GM12878 (cell line): ENCODE data around the gene OLIG2. TPM values are rescaled to one million over a fixed set of nuclear protein-coding genes. Genes with fewer than 3 reads are reported as not detected.

ENCODE experiments used
- ATAC-seq: fragments of 200-7000 bp; cut with Tn5 transposase; 3 replicates; pipeline ENCODE4 v1.9.1; 2020; ENCODE audit warnings: mild to moderate bottlenecking, moderate library complexity
- BruUV-seq: library from RNA; stranded (reverse); fragments of 400-500 nt; replicated peaks from 2 replicates; lab custom pipeline; 2021; lab: Mats Ljungman, UMichigan
- CTCF ChIA-PET: fragments of 300-600 bp; sonication (Branson Sonifier 250); formaldehyde crosslinking; extraction: SDS; loops from one replicate; lab custom pipeline; 2021; ENCODE audit warnings: inconsistent platforms; lab: Yijun Ruan, JAX
- POLR2A ChIA-PET: fragments of 350-600 bp; formaldehyde crosslinking; extraction: SDS; loops from one replicate; lab custom pipeline; 2021; ENCODE audit warnings: inconsistent platforms; lab: Charles Lee
- RAD21 ChIA-PET: fragments of 300-600 bp; sonication (Branson Sonifier 250); formaldehyde crosslinking; loops from one replicate; lab custom pipeline; 2023; ENCODE audit warnings: antibody characterized with exemption; ENCODE audit not compliant: unreplicated experiment; lab: Charles Lee
- SMC1A ChIA-PET: fragments of 300-600 bp; sonication (Branson Sonifier 250); formaldehyde crosslinking; loops from one replicate; lab custom pipeline; 2023; ENCODE audit not compliant: unreplicated experiment, uncharacterized antibody; lab: Charles Lee
- DNase-seq: peaks from one replicate; pipeline ENCODE4 v3.0.0-alpha.2; 2011; ENCODE audit warnings: low read depth, low spot score
- FAIRE-seq: peaks from 3 replicates; lab custom pipeline; 2011; peaks lifted over from hg19 to GRCh38; lab: Jason Lieb, UNC
- H2AFZ ChIP-seq: 2 replicates; pipeline ENCODE4 v1.6.0; 2011; ENCODE audit warnings: low read depth, low read length, control low read depth; ENCODE audit not compliant: control insufficient read depth
- H3K27ac ChIP-seq: 2 replicates; pipeline ENCODE4 v1.5.1; 2011; ENCODE audit warnings: control low read depth; ENCODE audit not compliant: control insufficient read depth, insufficient read depth
- H3K27me3 ChIP-seq, 2 experiments: replicated peaks in 1 of 2; 2 replicates each; pipeline versions ENCODE4 v1.6.0 to v1.6.1; 2011; ENCODE audit warnings: low read length in 1 of 2; ENCODE audit not compliant: control insufficient read depth in 2 of 2, insufficient read depth in 2 of 2
- H3K36me3 ChIP-seq, 2 experiments: 2 replicates each; pipeline ENCODE4 v1.5.1; 2011; ENCODE audit warnings: low read length in 1 of 2; ENCODE audit not compliant: control insufficient read depth in 2 of 2, insufficient read depth in 2 of 2
- H3K4me1 ChIP-seq: 2 replicates; pipeline ENCODE4 v1.6.1; 2011; ENCODE audit warnings: mild to moderate bottlenecking, low read length, moderate library complexity, mixed read lengths; ENCODE audit not compliant: control insufficient read depth, insufficient read depth
- H3K4me2 ChIP-seq: 2 replicates; pipeline ENCODE4 v1.6.0; 2011; ENCODE audit warnings: control low read depth; ENCODE audit not compliant: control insufficient read depth, insufficient read depth
- H3K4me3 ChIP-seq: fragments of 200-600 bp; sonication (generic); 2 replicates; pipeline ENCODE4 v1.5.1; 2016
- H3K79me2 ChIP-seq: 2 replicates; pipeline ENCODE4 v1.6.0; 2011; ENCODE audit warnings: low read length; ENCODE audit not compliant: control insufficient read depth, insufficient read depth
- H3K9ac ChIP-seq: 2 replicates; pipeline ENCODE4 v1.8.0; 2011; ENCODE audit warnings: low read length, control low read depth, mixed read lengths; ENCODE audit not compliant: control insufficient read depth, insufficient read depth
- H3K9me3 ChIP-seq: replicated peaks from 3 replicates; pipeline ENCODE4 v1.5.1; 2011; ENCODE audit warnings: mild to moderate bottlenecking, low read length; ENCODE audit not compliant: control insufficient read depth, insufficient read depth
- H4K20me1 ChIP-seq: 2 replicates; pipeline ENCODE4 v1.6.0; 2011; ENCODE audit not compliant: control insufficient read depth, insufficient read depth
- BRCA1 ChIP-seq: IDR thresholded peaks from 2 replicates; pipeline ENCODE4 v1.6.1; 2011; ENCODE audit warnings: low read depth, low read length, improper control_type of control experiment
- CEBPB ChIP-seq, 2 experiments: fragments of 150-350 bp in 1 of 2; IDR thresholded peaks; 2 replicates each; pipeline ENCODE4 v1.6.1; 2012 to 2014; ENCODE audit warnings: low read depth in 2 of 2, low read length in 2 of 2, borderline replicate concordance in 1 of 2, inconsistent platforms in 1 of 2
- CHD2 ChIP-seq: IDR thresholded peaks from 2 replicates; pipeline ENCODE4 v1.6.1; 2011; ENCODE audit warnings: low read depth, low read length, improper control_type of control experiment, borderline replicate concordance
- RB1 ChIP-seq: fragments of 450-650 bp; formaldehyde crosslinking; IDR thresholded peaks from 2 replicates; pipeline ENCODE4 v1.6.1; 2017; ENCODE audit warnings: mild to moderate bottlenecking, borderline replicate concordance
- RFX5 ChIP-seq: IDR thresholded peaks from 2 replicates; pipeline ENCODE4 v1.6.1; 2011; ENCODE audit warnings: low read depth, low read length, improper control_type of control experiment
- SMAD5 ChIP-seq: IDR thresholded peaks from 2 replicates; pipeline ENCODE4 v1.6.1; 2016; ENCODE audit warnings: antibody characterized with exemption, low read depth
- SPI1 ChIP-seq: IDR thresholded peaks from 2 replicates; pipeline ENCODE4 v1.6.1; 2011; ENCODE audit warnings: low read depth, mild to moderate bottlenecking, low read length, moderate library complexity, borderline replicate concordance; ENCODE audit not compliant: insufficient read depth
- SRF ChIP-seq, 2 experiments: IDR thresholded peaks; 2 replicates each; pipeline ENCODE4 v1.6.1; 2011; ENCODE audit warnings: low read depth in 2 of 2, low read length in 2 of 2, mild to moderate bottlenecking in 1 of 2, moderate library complexity in 1 of 2
- ZBED1 ChIP-seq: IDR thresholded peaks from 2 replicates; pipeline ENCODE4 v1.6.1; 2016; ENCODE audit warnings: borderline replicate concordance
- ZNF274 ChIP-seq: IDR thresholded peaks from one replicate; pipeline ENCODE4 v1.8.0; 2011; ENCODE audit not compliant: insufficient read length, insufficient read depth
- WGBS: methylation state at CpG from one replicate; pipeline ENCODE4 v1.1.6; 2016; ENCODE audit warnings: low lambda C conversion rate; ENCODE audit not compliant: insufficient replicate concordance, insufficient coverage; ENCODE audit errors: missing lambda C conversion rate; 5-methylcytosine and 5-hydroxymethylcytosine counted together
- in situ Hi-C: fragments of 300-500 bp; cut with MboI; formaldehyde crosslinking; loops from 9 replicates; pipeline ENCODE4 v1.14.3; 2018; ENCODE audit warnings: mixed read lengths
- intact Hi-C: fragments of 100-400 bp; cut with micrococcal nuclease; formaldehyde crosslinking; loops from one replicate; pipeline ENCODE4 v1.14.2; 2022; ENCODE audit not compliant: unreplicated experiment
- polyA plus RNA-seq, 11 experiments: library from polyadenylated mRNA; depleted of rRNA in 4 of 11; unstranded in 6 of 11; stranded (reverse) in 5 of 11; fragments of >200 nt; fragmentation: Nextera tagmentation in 4 of 11; fragmentation: Illumina TruSeq in 1 of 11; extraction: Ambion mirVana in 4 of 11; extraction: Trizol in 1 of 11; gene quantifications; 1 replicate in 1 of 11; 2 replicates in 10 of 11; pipeline versions ENCODE4 v1.2.1 to v1.2.3, GENCODE V29; 2011 to 2016; ENCODE audit warnings: inconsistent platforms in 2 of 11, missing spikeins in 2 of 11, low read depth in 1 of 11
- total RNA-seq, 4 experiments: library from RNA; depleted of rRNA in 3 of 4; stranded (reverse); fragments of >200 nt in 3 of 4; fragmentation: Illumina TruSeq in 1 of 4; extraction: Trizol in 1 of 4; gene quantifications; 2 replicates each; pipeline versions ENCODE4 v1.2.1 to v1.2.3, GENCODE V29; 2013 to 2021
- TF ChIP-seq, protein P1 (sequence below): fragments of 450-650 bp; formaldehyde crosslinking; IDR thresholded peaks from 2 replicates; pipeline ENCODE4 v1.4.0; 2020; ENCODE audit warnings: mild to moderate bottlenecking, moderate library complexity
- TF ChIP-seq, protein P2 (sequence below): fragments of 450-650 bp; IDR thresholded peaks from 2 replicates; pipeline ENCODE4 v1.6.1; 2016; ENCODE audit warnings: mild to moderate bottlenecking
- TF ChIP-seq, protein P3 (sequence below): fragments of 450-650 bp; IDR thresholded peaks from 2 replicates; pipeline ENCODE4 v1.6.1; 2017; ENCODE audit warnings: mild to moderate bottlenecking, moderate library complexity

The OLIG2 gene
- total and polyA plus RNA-seq, 10 of the 15 experiments (the other 5 are each of a cell fraction or from before 2014, with no cell fraction given): not detected

DNA sequence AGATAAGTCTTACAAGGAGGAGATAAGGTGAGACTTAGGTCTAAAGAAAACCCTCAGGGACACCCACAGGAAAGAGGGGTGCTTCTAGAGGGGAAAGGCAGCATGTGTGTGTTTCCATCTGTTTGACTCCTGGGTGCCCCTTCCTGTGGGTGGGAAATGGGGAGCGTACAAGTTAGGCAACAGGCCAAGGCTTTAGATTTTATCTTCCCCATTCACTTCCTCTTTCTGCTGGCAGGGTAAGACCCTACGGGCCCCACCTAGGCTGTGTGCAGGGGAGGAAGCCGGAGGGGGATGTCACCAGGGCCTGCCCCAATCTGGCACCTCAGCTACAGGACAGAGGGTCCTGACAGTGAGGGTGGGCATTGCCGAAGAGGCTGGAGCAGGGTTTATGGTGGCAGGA is 41.7 kb downstream of the OLIG2 start (continued):
- no peak for TF ChIP-seq SRF (IDR thresholded peaks at IDR 0.05; ENCODE audit: low read depth in 2 of 2, low read length in 2 of 2)

DNA sequence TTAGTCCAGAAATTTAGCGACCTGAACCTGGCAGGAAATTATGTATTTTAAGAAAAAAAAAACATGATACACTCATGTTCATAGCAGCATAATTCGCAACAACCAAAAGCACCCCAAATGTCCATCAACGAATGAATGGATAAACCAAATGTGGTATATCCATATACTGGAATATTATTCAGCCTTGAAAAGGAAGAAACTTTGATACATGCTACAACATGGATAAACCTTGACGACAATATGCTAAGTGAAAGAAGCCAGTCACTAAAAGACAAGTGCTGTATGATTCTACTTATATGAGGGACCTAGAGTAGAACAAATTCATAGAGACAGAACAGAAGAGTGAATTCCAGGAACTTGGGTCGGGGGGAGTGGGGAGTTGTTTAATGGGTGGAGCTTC is 43.5 kb downstream of the OLIG2 start:
- H3K9ac ChIP-seq: no peak overlapping the region
- no peaks in the 10 kb centered on the region for H3K36me3 ChIP-seq
- no peak overlapping the region for H3K4me2 ChIP-seq
- ChIA-PET RAD21 (no interaction called here), CTCF (no interaction called here), POLR2A (no interaction called here), SMC1A (no interaction called here)
- H3K4me1 ChIP-seq: no peaks in the 10 kb centered on the region; the same call in 1 of the 2 replicates
- DNase-seq (no peak), FAIRE-seq (no peak), ATAC-seq (no peak)
- 53% methylated on average over 5 of the region's 5 CpGs for WGBS
- H4K20me1 ChIP-seq: no peaks in the 10 kb centered on the region
- H3K4me3 ChIP-seq: no peak overlapping the region
- no peaks in the 10 kb centered on the region for H3K79me2 ChIP-seq
- no peak overlapping the region for H2AFZ ChIP-seq
- BruUV-seq: no TSS peak
- in situ Hi-C loops (no loop called here), intact Hi-C loops (no loop called here)
- H3K27me3 ChIP-seq: peaks cover 9 to 45% of the 10 kb centered on the region in 2 experiments
- H3K27ac ChIP-seq: no peak overlapping the region
- H3K9me3 ChIP-seq: no peaks in the 10 kb centered on the region; the same call in 1 of the 3 replicates
- TF ChIP-seq BRCA1 (no peak), RB1 (no peak), ZNF274 (no peak), CEBPB (IDR thresholded peaks at IDR 0.05; ENCODE audit: borderline replicate concordance in 1 of 2, low read depth in 2 of 2, low read length in 2 of 2) (no peak), SPI1 (no peak), CHD2 (no peak), SMAD5 (no peak), RFX5 (no peak), ZBED1 (no peak)
- TF ChIP-seq, protein P1, sequence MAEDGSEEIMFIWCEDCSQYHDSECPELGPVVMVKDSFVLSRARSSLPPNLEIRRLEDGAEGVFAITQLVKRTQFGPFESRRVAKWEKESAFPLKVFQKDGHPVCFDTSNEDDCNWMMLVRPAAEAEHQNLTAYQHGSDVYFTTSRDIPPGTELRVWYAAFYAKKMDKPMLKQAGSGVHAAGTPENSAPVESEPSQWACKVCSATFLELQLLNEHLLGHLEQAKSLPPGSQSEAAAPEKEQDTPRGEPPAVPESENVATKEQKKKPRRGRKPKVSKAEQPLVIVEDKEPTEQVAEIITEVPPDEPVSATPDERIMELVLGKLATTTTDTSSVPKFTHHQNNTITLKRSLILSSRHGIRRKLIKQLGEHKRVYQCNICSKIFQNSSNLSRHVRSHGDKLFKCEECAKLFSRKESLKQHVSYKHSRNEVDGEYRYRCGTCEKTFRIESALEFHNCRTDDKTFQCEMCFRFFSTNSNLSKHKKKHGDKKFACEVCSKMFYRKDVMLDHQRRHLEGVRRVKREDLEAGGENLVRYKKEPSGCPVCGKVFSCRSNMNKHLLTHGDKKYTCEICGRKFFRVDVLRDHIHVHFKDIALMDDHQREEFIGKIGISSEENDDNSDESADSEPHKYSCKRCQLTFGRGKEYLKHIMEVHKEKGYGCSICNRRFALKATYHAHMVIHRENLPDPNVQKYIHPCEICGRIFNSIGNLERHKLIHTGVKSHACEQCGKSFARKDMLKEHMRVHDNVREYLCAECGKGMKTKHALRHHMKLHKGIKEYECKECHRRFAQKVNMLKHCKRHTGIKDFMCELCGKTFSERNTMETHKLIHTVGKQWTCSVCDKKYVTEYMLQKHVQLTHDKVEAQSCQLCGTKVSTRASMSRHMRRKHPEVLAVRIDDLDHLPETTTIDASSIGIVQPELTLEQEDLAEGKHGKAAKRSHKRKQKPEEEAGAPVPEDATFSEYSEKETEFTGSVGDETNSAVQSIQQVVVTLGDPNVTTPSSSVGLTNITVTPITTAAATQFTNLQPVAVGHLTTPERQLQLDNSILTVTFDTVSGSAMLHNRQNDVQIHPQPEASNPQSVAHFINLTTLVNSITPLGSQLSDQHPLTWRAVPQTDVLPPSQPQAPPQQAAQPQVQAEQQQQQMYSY (CRISPR knock-in tag): no peak
- TF ChIP-seq, protein P2, sequence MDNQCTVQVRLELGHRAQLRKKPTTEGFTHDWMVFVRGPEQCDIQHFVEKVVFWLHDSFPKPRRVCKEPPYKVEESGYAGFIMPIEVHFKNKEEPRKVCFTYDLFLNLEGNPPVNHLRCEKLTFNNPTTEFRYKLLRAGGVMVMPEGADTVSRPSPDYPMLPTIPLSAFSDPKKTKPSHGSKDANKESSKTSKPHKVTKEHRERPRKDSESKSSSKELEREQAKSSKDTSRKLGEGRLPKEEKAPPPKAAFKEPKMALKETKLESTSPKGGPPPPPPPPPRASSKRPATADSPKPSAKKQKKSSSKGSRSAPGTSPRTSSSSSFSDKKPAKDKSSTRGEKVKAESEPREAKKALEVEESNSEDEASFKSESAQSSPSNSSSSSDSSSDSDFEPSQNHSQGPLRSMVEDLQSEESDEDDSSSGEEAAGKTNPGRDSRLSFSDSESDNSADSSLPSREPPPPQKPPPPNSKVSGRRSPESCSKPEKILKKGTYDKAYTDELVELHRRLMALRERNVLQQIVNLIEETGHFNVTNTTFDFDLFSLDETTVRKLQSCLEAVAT: no peak
- TF ChIP-seq, protein P3, sequence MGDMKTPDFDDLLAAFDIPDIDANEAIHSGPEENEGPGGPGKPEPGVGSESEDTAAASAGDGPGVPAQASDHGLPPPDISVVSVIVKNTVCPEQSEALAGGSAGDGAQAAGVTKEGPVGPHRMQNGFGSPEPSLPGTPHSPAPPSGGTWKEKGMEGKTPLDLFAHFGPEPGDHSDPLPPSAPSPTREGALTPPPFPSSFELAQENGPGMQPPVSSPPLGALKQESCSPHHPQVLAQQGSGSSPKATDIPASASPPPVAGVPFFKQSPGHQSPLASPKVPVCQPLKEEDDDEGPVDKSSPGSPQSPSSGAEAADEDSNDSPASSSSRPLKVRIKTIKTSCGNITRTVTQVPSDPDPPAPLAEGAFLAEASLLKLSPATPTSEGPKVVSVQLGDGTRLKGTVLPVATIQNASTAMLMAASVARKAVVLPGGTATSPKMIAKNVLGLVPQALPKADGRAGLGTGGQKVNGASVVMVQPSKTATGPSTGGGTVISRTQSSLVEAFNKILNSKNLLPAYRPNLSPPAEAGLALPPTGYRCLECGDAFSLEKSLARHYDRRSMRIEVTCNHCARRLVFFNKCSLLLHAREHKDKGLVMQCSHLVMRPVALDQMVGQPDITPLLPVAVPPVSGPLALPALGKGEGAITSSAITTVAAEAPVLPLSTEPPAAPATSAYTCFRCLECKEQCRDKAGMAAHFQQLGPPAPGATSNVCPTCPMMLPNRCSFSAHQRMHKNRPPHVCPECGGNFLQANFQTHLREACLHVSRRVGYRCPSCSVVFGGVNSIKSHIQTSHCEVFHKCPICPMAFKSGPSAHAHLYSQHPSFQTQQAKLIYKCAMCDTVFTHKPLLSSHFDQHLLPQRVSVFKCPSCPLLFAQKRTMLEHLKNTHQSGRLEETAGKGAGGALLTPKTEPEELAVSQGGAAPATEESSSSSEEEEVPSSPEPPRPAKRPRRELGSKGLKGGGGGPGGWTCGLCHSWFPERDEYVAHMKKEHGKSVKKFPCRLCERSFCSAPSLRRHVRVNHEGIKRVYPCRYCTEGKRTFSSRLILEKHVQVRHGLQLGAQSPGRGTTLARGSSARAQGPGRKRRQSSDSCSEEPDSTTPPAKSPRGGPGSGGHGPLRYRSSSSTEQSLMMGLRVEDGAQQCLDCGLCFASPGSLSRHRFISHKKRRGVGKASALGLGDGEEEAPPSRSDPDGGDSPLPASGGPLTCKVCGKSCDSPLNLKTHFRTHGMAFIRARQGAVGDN: no peak
